ENCODE measurements around the gene SORCS2.

- TF ChIP-seq CTCF (IDR thresholded peaks at IDR 0.05) (no peak), POLR2AphosphoS5 (IDR thresholded peaks at IDR 0.05) (no peak), EP300 (IDR thresholded peaks at IDR 0.05) (no peak)
Observed at GRCh38 chr4:7565483-7565882, 373.1 kb downstream of the SORCS2 start.
